HCT116 (cell line): Measurements from ENCODE around the gene EXD3. TPM values are rescaled to one million over a fixed set of nuclear protein-coding genes. Genes with fewer than 3 reads are reported as not detected.

Experiments used
- ATAC-seq: fragments of 200-7000 bp; cut with Tn5 transposase; 2 replicates; pipeline ENCODE4 v1.9.1; 2020; ENCODE audit warnings: mild to moderate bottlenecking, moderate library complexity
- Bru-seq: library from RNA; stranded (reverse); fragments of 400-500 nt; gene quantifications from one replicate; lab custom pipeline; 2021; lab: Mats Ljungman, UMichigan
- BruChase-seq, 2 experiments: library from RNA; stranded (reverse); fragments of 400-500 nt; gene quantifications; one replicate each; lab custom pipeline; 2021; lab: Mats Ljungman, UMichigan
- BruUV-seq: library from RNA; stranded (reverse); fragments of 400-500 nt; replicated peaks from 2 replicates; lab custom pipeline; 2021; lab: Mats Ljungman, UMichigan
- CTCF ChIA-PET: fragments of 300-600 bp; sonication (Branson Sonifier 250); formaldehyde crosslinking; loops from one replicate; lab custom pipeline; 2021; ENCODE audit warnings: antibody characterized with exemption; lab: Charles Lee
- POLR2A ChIA-PET: fragments of 300-600, 350-600 bp; sonication (Branson Sonifier 250); formaldehyde crosslinking; loops from one replicate; lab custom pipeline; 2021; ENCODE audit warnings: antibody characterized with exemption; lab: Charles Lee
- RAD21 ChIA-PET, 2 experiments: fragments of 300-600 bp; sonication (Branson Sonifier 250); formaldehyde crosslinking; loops; one replicate each; lab custom pipeline; 2023; ENCODE audit warnings: low total read pairs in 2 of 2; ENCODE audit not compliant: uncharacterized antibody in 2 of 2, unreplicated experiment in 2 of 2, low non-redundant PET in 1 of 2; lab: Charles Lee
- DNase-seq: peaks from one replicate; pipeline ENCODE4 v3.0.0-alpha.2; 2010; ENCODE audit warnings: low read depth, low spot score
- H2AFZ ChIP-seq: fragments of 200-600 bp; shearing (Covaris generic), sonication (generic); 2 replicates; pipeline ENCODE4 v1.6.1; 2017; ENCODE audit warnings: low read depth, mixed run types, mixed read lengths, antibody characterized with exemption, low read length; ENCODE audit not compliant: poor library complexity, severe bottlenecking
- H3K27ac ChIP-seq: 2 replicates; pipeline ENCODE4 v1.5.1; 2012; ENCODE audit warnings: low read depth, low read length
- H3K27me3 ChIP-seq: fragments of 200-600 bp; sonication (generic); 2 replicates; pipeline ENCODE4 v1.6.1; 2016; ENCODE audit warnings: mixed run types, low read length, mixed read lengths; ENCODE audit not compliant: insufficient read depth
- H3K36me3 ChIP-seq, 2 experiments: fragments of 200-500 bp in 1 of 2; fragments of 200-600 bp in 1 of 2; sonication (Bioruptor generic) in 1 of 2; sonication (generic) in 1 of 2; 2 replicates each; pipeline versions ENCODE4 v1.5.1 to v1.6.1; 2014 to 2016; ENCODE audit warnings: low read length in 2 of 2, inconsistent platforms in 1 of 2, mixed read lengths in 1 of 2, mixed run types in 1 of 2; ENCODE audit not compliant: insufficient read depth in 2 of 2, control insufficient read depth in 1 of 2
- H3K4me1 ChIP-seq, 2 experiments: fragments of 200-600 bp in 1 of 2; sonication (generic) in 1 of 2; 2 replicates each; pipeline versions ENCODE4 v1.5.1 to v1.6.1; 2012 to 2017; ENCODE audit warnings: low read length in 2 of 2, inconsistent platforms in 1 of 2, mild to moderate bottlenecking in 1 of 2, mixed read lengths in 1 of 2, mixed run types in 1 of 2, moderate library complexity in 1 of 2; ENCODE audit not compliant: insufficient read depth in 2 of 2, control insufficient read depth in 1 of 2
- H3K4me2 ChIP-seq: fragments of 200-600 bp; sonication (generic); 2 replicates; pipeline ENCODE4 v1.6.1; 2017; ENCODE audit warnings: mixed run types, low read length, mixed read lengths
- H3K4me3 ChIP-seq, 2 experiments: fragments of 200-600 bp in 1 of 2; sonication (generic) in 1 of 2; replicated peaks in 1 of 2; 2 replicates each; pipeline ENCODE4 v1.5.1; 2011 to 2016; ENCODE audit warnings: low read length in 2 of 2, control low read depth in 1 of 2, low read depth in 1 of 2, mild to moderate bottlenecking in 1 of 2, mixed read lengths in 1 of 2, mixed run types in 1 of 2
- H3K79me2 ChIP-seq: fragments of 200-600 bp; sonication (generic); 2 replicates; pipeline ENCODE4 v1.6.1; 2017; ENCODE audit warnings: mild to moderate bottlenecking, mixed run types, low read length, moderate library complexity, mixed read lengths; ENCODE audit not compliant: insufficient read depth
- H3K9ac ChIP-seq: fragments of 200-600 bp; sonication (generic); 2 replicates; pipeline ENCODE4 v1.6.1; 2016; ENCODE audit warnings: low read length, mixed read lengths
- H3K9me2 ChIP-seq: fragments of 200-600 bp; sonication (generic), shearing (Covaris generic); 2 replicates; pipeline ENCODE4 v1.6.1; 2017; ENCODE audit warnings: mixed run types, mild to moderate bottlenecking, moderate library complexity; ENCODE audit not compliant: insufficient read depth
- H3K9me3 ChIP-seq, 2 experiments: fragments of 200-500 bp in 1 of 2; fragments of 200-600 bp in 1 of 2; sonication (Bioruptor generic) in 1 of 2; sonication (generic) in 1 of 2; 2 replicates each; pipeline ENCODE4 v1.6.1; 2014 to 2017; ENCODE audit warnings: low read length in 2 of 2, mixed read lengths in 2 of 2, inconsistent platforms in 1 of 2, low read depth in 1 of 2, mild to moderate bottlenecking in 1 of 2, mixed run types in 1 of 2, moderate library complexity in 1 of 2; ENCODE audit not compliant: control insufficient read depth in 1 of 2, insufficient read depth in 1 of 2
- H4K20me1 ChIP-seq: fragments of 200-600 bp; sonication (generic), shearing (Covaris generic); 2 replicates; pipeline ENCODE4 v1.6.1; 2017; ENCODE audit warnings: mixed run types, mild to moderate bottlenecking, moderate library complexity; ENCODE audit not compliant: insufficient read depth
- CTCF ChIP-seq, 3 experiments: fragments of 200-600 bp in 1 of 3; sonication (generic) in 1 of 3; IDR thresholded peaks in 2 of 3; conservative IDR thresholded peaks in 1 of 3; 2 replicates each; pipeline ENCODE4 v1.5.1; 2012 to 2017; ENCODE audit warnings: low read depth in 2 of 3, low read length in 2 of 3, antibody characterized with exemption in 1 of 3, borderline replicate concordance in 1 of 3, control low read depth in 1 of 3, mild to moderate bottlenecking in 1 of 3, mixed read lengths in 1 of 3, mixed run types in 1 of 3, moderate library complexity in 1 of 3; ENCODE audit not compliant: insufficient read depth in 1 of 3
- POLR2AphosphoS5 ChIP-seq: IDR thresholded peaks from 2 replicates; pipeline ENCODE4 v1.6.1; 2011; ENCODE audit warnings: mild to moderate bottlenecking, low read depth, low read length, moderate library complexity
- REST ChIP-seq: IDR thresholded peaks from 2 replicates; pipeline ENCODE4 v1.6.1; 2012; ENCODE audit warnings: low read depth
- SP1 ChIP-seq: IDR thresholded peaks from 2 replicates; pipeline ENCODE4 v1.6.1; 2012; ENCODE audit warnings: low read depth
- TCF7L2 ChIP-seq: IDR thresholded peaks from 2 replicates; pipeline ENCODE4 v1.7.0; 2011; ENCODE audit warnings: borderline replicate concordance, inconsistent platforms; ENCODE audit not compliant: insufficient read depth, insufficient read length; ENCODE audit errors: extremely low read depth
- YY1 ChIP-seq: IDR thresholded peaks from 2 replicates; pipeline ENCODE4 v1.6.1; 2011; ENCODE audit warnings: low read length, low read depth, moderate library complexity, mild to moderate bottlenecking; ENCODE audit not compliant: insufficient replicate concordance; ENCODE audit errors: extremely low read depth
- ZFX ChIP-seq: fragments of 450-650 bp; IDR thresholded peaks from 2 replicates; pipeline ENCODE4 v1.6.1; 2017
- intact Hi-C: fragments of 100-400 bp; cut with micrococcal nuclease; formaldehyde crosslinking; loops from 2 replicates; pipeline ENCODE4 v1.10.0; 2022
- long read RNA-seq: library from polyadenylated mRNA; unstranded; transcript quantifications from one replicate; pipeline ENCODE4 v2.0.0, GENCODE V29; 2021; ENCODE audit not compliant: unreplicated experiment
- polyA plus RNA-seq: library from polyadenylated mRNA; unstranded; fragments of >200 nt; gene quantifications from 2 replicates; pipeline ENCODE4 v1.2.1, GENCODE V29; 2012; ENCODE audit warnings: missing spikeins
- total RNA-seq: library from RNA; stranded (reverse); gene quantifications from one replicate; pipeline ENCODE4 v1.2.1, GENCODE V29; 2021; ENCODE audit not compliant: unreplicated experiment

Gene EXD3
- 25.4 TPM for total RNA-seq
- 19.3 and 20.2 TPM in 2 replicates for polyA plus RNA-seq
- Bru-seq, nascent RNA = percentile 53 among the genes with signal in this experiment
- percentile 63 among the genes with signal in this experiment for BruChase-seq, experiment 1, labeled RNA remaining after a 6-hour chase
- BruChase-seq, experiment 2, labeled RNA remaining after a 2-hour chase = percentile 56 among the genes with signal in this experiment
- long read RNA-seq, transcript EXD3-208 (8 exons, 962 nt) = major isoform, 8 of 48 reads
- long read RNA-seq, partial matches to known transcripts = 12 of 48 reads
- long read RNA-seq, other reads (novel, unspliced or antisense) = 27 of 48 reads

GRCh38 chr9:137422604-137423513, at the start of gene EXD3, which contains the start of gene NOXA1:
Gene EXD3 (minus strand): TSS chr9:137423162. CDS start chr9:137395357, 27,805 bp downstream.
Gene NOXA1 (plus strand): TSS chr9:137423393. CDS start chr9:137423530, 137 bp downstream.
- TF ChIP-seq REST (no peak), SP1 (no peak), YY1 (peak; percentile 86), CTCF (IDR thresholded peaks at IDR 0.05 in 2 of 3, conservative IDR thresholded peaks at IDR 0.05 in 1 of 3; ENCODE audit: borderline replicate concordance in 1 of 3, insufficient read depth in 1 of 3, low read depth in 2 of 3, low read length in 2 of 3) (peak in 2 of 3 experiments; percentile 46 to 72; a peak in 4 of 6 replicates), POLR2AphosphoS5 (peak; percentile 67), TCF7L2 (peak; percentile 92), ZFX (peak; percentile 90)
- Histone ChIP-seq H3K79me2 (peaks cover 40% of the 10 kb centered on the region), H4K20me1 (no peaks in the 10 kb centered on the region), H3K27me3 (no peaks in the 10 kb centered on the region), H3K4me3 (peak within 1 kb of the TSS; percentile 74 to 79), H3K4me1 (peaks cover 21 to 29% of the 10 kb centered on the region in 2 experiments), H3K4me2 (peak within 1 kb of the TSS; percentile 100), H3K9ac (peak within 1 kb of the TSS; percentile 92), H3K27ac (peak within 1 kb of the TSS; percentile 99), H2AFZ (no peak within 1 kb of the TSS), H3K9me3 (no peaks in the 10 kb centered on the region), H3K36me3 (no peaks in the 10 kb centered on the region; a peak in 1 of 4 replicates), H3K9me2 (no peaks in the 10 kb centered on the region)
- ATAC-seq (peak; percentile 79), DNase-seq (peak; percentile 86)
- ChIA-PET RAD21 (interaction anchor here (0.6 to 1.3 kb wide), 5 partner anchors 14 to 145 kb away, joined by 3 to 14 read pairs (median 6); partner anchors contain the start of gene TOR4A (in 1 of the 2)), CTCF (interaction anchor here (0.6 to 2.1 kb wide), 16 partner anchors 11 to 346 kb away, joined by 3 to 10 read pairs (median 5); partner anchors contain the start of genes MAN1B1, NRARP and UAP1L1), POLR2A (interaction anchor here (0.6 to 2.1 kb wide), 2 partner anchors 10 to 304 kb away, joined by 3 to 10 read pairs; no protein-coding TSS in a partner anchor)
- no TSS peak for BruUV-seq
- intact Hi-C loops = loop anchor here (5.0 kb wide), 1 partner anchor 131 kb away; no protein-coding TSS in a partner anchor
